GM23338 (cell line): ENCODE results near the gene CFAP77. TPM values are rescaled to one million over a fixed set of nuclear protein-coding genes. Genes with fewer than 3 reads are reported as not detected.

Experiments used
- ATAC-seq: fragments of 200-7000 bp; cut with Tn5 transposase; 3 replicates; pipeline ENCODE4 v1.9.1; 2020
- DNase-seq: peaks from one replicate; pipeline ENCODE4 v3.0.0-alpha.2; 2015; ENCODE audit warnings: low spot score
- H2AFZ ChIP-seq: fragments of 200-600 bp; sonication (generic); 2 replicates; pipeline ENCODE4 v1.8.0; 2016; ENCODE audit warnings: antibody characterized with exemption, mild to moderate bottlenecking, moderate library complexity
- H3F3A ChIP-seq: fragments of 200-600 bp; sonication (generic); replicated peaks from 2 replicates; pipeline ENCODE4 v1.8.0; 2017; ENCODE audit warnings: antibody characterized with exemption, mixed run types, low read depth
- H3K27ac ChIP-seq: fragments of 200-600 bp; sonication (generic); 2 replicates; pipeline ENCODE4 v1.6.1; 2016; ENCODE audit warnings: low read depth
- H3K27me3 ChIP-seq: fragments of 200-600 bp; sonication (generic); 2 replicates; pipeline ENCODE4 v1.8.0; 2016; ENCODE audit warnings: mild to moderate bottlenecking, mixed run types, moderate library complexity; ENCODE audit not compliant: insufficient read depth
- H3K36me3 ChIP-seq: fragments of 200-600 bp; sonication (generic); 2 replicates; pipeline ENCODE4 v1.8.0; 2016; ENCODE audit warnings: mild to moderate bottlenecking; ENCODE audit not compliant: insufficient read depth
- H3K4me1 ChIP-seq: fragments of 200-600 bp; sonication (generic); 2 replicates; pipeline ENCODE4 v1.8.0; 2016; ENCODE audit warnings: mild to moderate bottlenecking, moderate library complexity; ENCODE audit not compliant: insufficient read depth
- H3K4me2 ChIP-seq: fragments of 200-600 bp; sonication (generic); 2 replicates; pipeline ENCODE4 v1.7.1; 2017; ENCODE audit warnings: mixed run types
- H3K4me3 ChIP-seq: fragments of 200-600 bp; sonication (generic); 2 replicates; pipeline ENCODE4 v1.6.1; 2016; ENCODE audit warnings: mixed run types
- H3K79me2 ChIP-seq: fragments of 200-600 bp; sonication (generic); replicated peaks from 2 replicates; pipeline ENCODE4 v1.8.0; 2017; ENCODE audit warnings: mild to moderate bottlenecking; ENCODE audit not compliant: insufficient read depth
- H3K9me2 ChIP-seq: fragments of 200-600 bp; sonication (generic); 2 replicates; pipeline ENCODE4 v1.8.0; 2017; ENCODE audit not compliant: insufficient read depth
- H4K20me1 ChIP-seq: fragments of 200-600 bp; sonication (generic); replicated peaks from 2 replicates; pipeline ENCODE4 v1.8.0; 2017; ENCODE audit warnings: mild to moderate bottlenecking; ENCODE audit not compliant: insufficient read depth
- H3K27ac Mint-ChIP-seq: 2 replicates; pipeline ENCODE4 v1.8.0; 2020; ENCODE audit warnings: inconsistent platforms, mild to moderate bottlenecking, moderate library complexity, mixed read lengths
- H3K27me3 Mint-ChIP-seq: 3 replicates; pipeline ENCODE4 v1.8.0; 2022; ENCODE audit warnings: low read depth, mild to moderate bottlenecking, moderate library complexity, mixed read lengths, inconsistent platforms; ENCODE audit not compliant: insufficient read depth, poor library complexity
- H3K36me3 Mint-ChIP-seq: 3 replicates; pipeline ENCODE4 v1.8.0; 2021; ENCODE audit warnings: low read depth, mild to moderate bottlenecking, inconsistent platforms, moderate library complexity, mixed read lengths
- H3K4me1 Mint-ChIP-seq: 3 replicates; pipeline ENCODE4 v1.8.0; 2020; ENCODE audit warnings: mild to moderate bottlenecking, inconsistent platforms, mixed read lengths
- H3K4me3 Mint-ChIP-seq: 3 replicates; pipeline ENCODE4 v1.8.0; 2021; ENCODE audit warnings: moderate library complexity, mild to moderate bottlenecking, inconsistent platforms, mixed read lengths
- H3K9me3 Mint-ChIP-seq: 3 replicates; pipeline ENCODE4 v1.8.0; 2020; ENCODE audit warnings: moderate library complexity, mild to moderate bottlenecking, inconsistent platforms, mixed read lengths
- CTCF ChIP-seq, 2 experiments: fragments of 200-600 bp in 1 of 2; sonication (generic) in 1 of 2; conservative IDR thresholded peaks; 2 replicates each; pipeline versions ENCODE4 v1.5.1 to v1.6.1; 2016 to 2017; ENCODE audit warnings: antibody characterized with exemption in 2 of 2, low read depth in 2 of 2, mild to moderate bottlenecking in 2 of 2, moderate library complexity in 1 of 2
- EZH2 ChIP-seq: fragments of 200-600 bp; sonication (generic); IDR thresholded peaks from one replicate; pipeline ENCODE4 v1.8.0; 2017; ENCODE audit warnings: antibody characterized with exemption, mild to moderate bottlenecking, low read depth; ENCODE audit not compliant: unreplicated experiment
- JUNB ChIP-seq: IDR thresholded peaks from one replicate; pipeline ENCODE4 v1.6.1; 2016; ENCODE audit warnings: antibody characterized with exemption; ENCODE audit not compliant: unreplicated experiment
- NANOG ChIP-seq: IDR thresholded peaks from 2 replicates; pipeline ENCODE4 v1.6.1; 2016; ENCODE audit warnings: antibody characterized with exemption, borderline replicate concordance
- REST ChIP-seq: IDR thresholded peaks from one replicate; pipeline ENCODE4 v1.6.1; 2018; ENCODE audit warnings: antibody characterized with exemption; ENCODE audit not compliant: unreplicated experiment
- ZNF462 ChIP-seq: fragments of 250-450 bp; sonication (Bioruptor Pico); IDR thresholded peaks from 2 replicates; pipeline ENCODE4 v1.5.0; 2020; ENCODE audit warnings: mild to moderate bottlenecking, moderate library complexity
- polyA plus RNA-seq: library from polyadenylated mRNA; unstranded; fragments of >200 nt; fragmentation: Nextera tagmentation; extraction: Ambion mirVana; gene quantifications from 2 replicates; pipeline ENCODE4 v1.2.1, GENCODE V29; 2016
- total RNA-seq: library from RNA; depleted of rRNA; stranded (reverse); fragments of >200 nt; shearing (Covaris generic); gene quantifications from 2 replicates; pipeline ENCODE4 v1.2.3, GENCODE V29; 2014

Gene CFAP77
- total and polyA plus RNA-seq, 2 experiments from 2014 or later = 0.97 to 1.3 TPM

GRCh38 chr9:132489536-132489935 lies 79.5 kb downstream of the CFAP77 start:
- Histone ChIP-seq H2AFZ (no peak overlapping the region), H3K4me3 (no peak overlapping the region), H3K4me2 (no peak overlapping the region), H3K27me3 (no peaks in the 10 kb centered on the region), H3F3A (no peaks in the 10 kb centered on the region), H3K36me3 (no peaks in the 10 kb centered on the region), H3K27ac (no peak overlapping the region), H3K9me2 (no peaks in the 10 kb centered on the region), H4K20me1 (no peaks in the 10 kb centered on the region), H3K4me1 (no peaks in the 10 kb centered on the region), H3K79me2 (no peaks in the 10 kb centered on the region)
- Mint-ChIP-seq H3K4me1 (peaks cover 7% of the 10 kb centered on the region), H3K9me3 (peaks cover 26% of the 10 kb centered on the region), H3K4me3 (no peak overlapping the region), H3K27ac (no peak overlapping the region), H3K36me3 (peaks cover 14% of the 10 kb centered on the region), H3K27me3 (peaks cover 14% of the 10 kb centered on the region)
- DNase-seq (no peak), ATAC-seq (no peak)
- TF ChIP-seq CTCF (conservative IDR thresholded peaks at IDR 0.05; ENCODE audit: low read depth in 2 of 2) (no peak), NANOG (no peak), REST (no peak), ZNF462 (CRISPR knock-in tag) (no peak), EZH2 (no peak), JUNB (no peak)
